GM21737 (cell line): ENCODE data around the gene MAPKAP1.

Experiments used
- ATAC-seq: cut with Tn5 transposase; IDR thresholded peaks from one replicate; pipeline ENCODE4 v1.9.1; 2021; ENCODE audit warnings: mild to moderate bottlenecking, moderate library complexity; ENCODE audit not compliant: unreplicated experiment

Gene MAPKAP1

DNA sequence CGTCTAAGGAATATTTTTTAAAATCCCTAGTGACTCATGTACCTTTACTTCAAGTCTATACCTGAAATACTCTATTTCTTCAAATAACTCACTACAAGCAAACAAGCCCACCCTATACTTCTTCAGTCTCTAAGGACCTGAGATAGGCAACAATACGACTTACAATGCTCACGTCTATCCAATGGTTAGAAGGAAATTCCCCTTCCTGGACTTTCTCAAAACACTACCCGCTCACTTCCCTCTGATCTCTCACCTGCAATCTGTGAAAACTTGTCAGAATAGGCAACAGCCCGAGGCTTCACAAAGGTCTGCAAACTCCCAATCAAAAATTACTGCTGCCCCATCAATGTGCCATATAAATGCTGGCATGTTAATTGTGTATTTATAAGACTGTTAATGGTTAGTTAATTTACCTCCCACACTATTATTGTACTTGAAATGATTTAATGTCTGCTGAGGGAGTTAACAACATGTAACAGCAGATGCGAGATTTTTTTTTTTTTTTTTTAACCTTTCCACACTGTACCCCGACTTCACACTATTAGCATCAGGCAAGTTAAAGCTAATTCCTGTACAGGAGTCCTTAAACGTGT, 27.3 kb downstream of the MAPKAP1 start:
- no peak for ATAC-seq

DNA sequence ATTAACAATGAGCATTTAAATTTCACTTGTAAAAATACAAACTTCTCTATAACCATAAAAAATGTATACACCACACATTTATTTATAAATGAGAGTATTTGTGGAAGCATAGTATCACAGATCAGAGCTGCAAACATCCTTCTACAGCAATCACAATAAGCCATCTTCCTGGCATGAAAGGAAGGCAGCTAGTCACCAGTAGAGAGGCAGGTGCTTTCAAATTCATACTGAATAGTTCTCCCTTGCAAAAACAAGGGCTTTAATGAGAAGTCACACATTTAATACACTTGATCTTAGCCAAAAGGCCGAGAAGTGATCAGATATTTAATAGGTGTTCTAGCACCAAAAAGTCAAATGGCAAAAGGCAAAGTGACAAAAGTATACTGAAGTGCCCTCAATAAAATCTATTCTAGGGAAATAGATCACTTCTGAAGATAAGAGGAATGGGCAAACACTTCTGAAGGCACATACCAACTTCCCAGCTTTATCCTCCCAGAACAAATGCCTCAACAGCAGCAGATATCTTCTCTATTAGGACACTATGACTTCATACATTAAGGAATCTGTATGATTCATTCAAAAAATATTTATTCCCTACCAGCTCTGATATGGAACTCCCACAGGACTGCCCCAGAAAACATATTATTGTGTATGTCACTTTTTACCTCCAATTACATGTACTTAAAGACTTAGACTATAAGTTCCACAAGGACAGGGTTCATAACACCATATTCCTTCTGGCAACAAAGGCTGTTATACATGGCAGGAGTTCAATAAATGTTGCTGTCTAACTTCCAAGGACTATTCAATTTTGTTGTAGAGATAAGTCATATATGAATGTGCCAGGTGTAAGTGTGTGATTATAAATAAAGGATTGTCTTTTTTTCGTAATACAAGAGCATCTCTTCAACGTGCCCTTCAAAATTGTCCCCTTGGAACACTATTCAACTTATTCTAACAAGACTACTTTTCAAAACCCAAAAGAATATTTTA, 31.7 kb downstream of the MAPKAP1 start:
- no peak for ATAC-seq

DNA sequence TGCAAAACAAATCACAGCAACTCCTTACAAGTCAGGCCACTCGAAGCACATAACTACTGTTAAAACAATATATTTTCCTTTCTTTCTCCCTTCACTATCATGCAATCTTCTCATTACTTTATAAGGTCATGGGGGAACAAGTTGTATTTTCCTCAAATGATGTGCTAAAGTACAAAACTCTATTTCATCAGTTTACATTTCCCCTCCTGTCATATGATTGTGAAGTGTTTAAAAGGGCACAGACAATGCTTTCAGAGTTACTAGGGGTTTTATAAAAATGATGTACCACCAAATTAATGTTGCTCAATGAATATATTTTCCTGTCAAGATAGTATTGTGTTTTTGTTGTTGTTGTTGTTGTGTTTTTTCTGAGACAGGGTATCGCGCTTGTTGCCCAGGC, 34.1 kb downstream of the MAPKAP1 start:
- ATAC-seq: no peak

DNA sequence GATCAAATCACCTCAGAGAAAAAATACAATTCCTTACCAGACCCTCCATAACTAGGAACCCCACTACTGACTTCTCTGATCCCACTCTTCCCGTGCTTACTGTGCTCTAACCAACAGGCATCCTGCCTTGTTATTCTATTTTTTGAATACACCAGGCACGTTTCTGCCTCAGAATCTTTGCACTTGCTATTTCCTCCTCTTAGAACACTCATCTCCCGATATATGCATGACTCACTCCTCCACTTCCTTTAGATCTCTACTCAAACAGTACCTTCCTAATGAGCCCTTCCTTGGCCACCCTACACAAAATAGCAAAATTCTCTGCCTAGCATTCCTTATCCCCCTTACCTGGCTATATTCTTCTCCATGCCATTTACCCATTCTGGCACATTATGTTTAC, 43.9 kb downstream of the MAPKAP1 start:
- no peak for ATAC-seq

DNA sequence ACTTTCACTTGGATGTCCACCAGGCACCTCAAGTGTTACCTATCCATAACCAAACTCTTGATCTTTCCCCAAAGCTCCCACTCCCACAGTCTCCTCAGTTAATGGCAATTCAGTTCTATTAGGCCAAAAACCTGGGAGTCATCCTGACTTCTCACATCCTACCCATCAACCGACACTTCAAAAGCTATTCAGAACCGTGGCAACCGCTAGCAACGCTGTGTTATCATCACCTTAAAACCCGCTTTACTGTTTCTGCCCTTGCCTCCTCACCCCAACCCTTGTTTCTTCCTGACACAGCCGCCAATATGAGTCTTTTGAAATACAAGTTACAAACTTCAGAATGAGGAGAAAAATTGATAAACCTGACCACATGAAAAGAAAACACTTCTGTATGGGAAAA, 46.5 kb downstream of the MAPKAP1 start:
- no peak for ATAC-seq

DNA sequence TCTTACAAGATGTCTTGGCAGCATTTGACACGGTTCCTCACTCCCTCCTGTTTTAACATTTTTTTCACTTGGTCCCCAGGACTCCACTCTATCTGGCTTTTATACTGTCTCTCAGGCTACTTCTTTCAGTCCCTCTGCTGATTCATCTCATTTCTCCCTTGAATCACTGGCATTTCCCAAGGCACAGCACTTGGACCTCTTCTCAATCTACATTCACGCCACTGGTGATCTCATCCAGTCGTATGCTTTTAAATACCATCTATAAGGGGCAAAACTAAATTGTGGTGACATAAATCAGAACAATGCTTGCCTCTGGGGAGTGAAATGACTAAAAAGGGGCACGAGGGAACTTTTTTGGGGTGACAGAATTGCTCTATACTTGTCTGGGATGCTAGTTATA, 47.1 kb downstream of the MAPKAP1 start:
- no peak for ATAC-seq

DNA sequence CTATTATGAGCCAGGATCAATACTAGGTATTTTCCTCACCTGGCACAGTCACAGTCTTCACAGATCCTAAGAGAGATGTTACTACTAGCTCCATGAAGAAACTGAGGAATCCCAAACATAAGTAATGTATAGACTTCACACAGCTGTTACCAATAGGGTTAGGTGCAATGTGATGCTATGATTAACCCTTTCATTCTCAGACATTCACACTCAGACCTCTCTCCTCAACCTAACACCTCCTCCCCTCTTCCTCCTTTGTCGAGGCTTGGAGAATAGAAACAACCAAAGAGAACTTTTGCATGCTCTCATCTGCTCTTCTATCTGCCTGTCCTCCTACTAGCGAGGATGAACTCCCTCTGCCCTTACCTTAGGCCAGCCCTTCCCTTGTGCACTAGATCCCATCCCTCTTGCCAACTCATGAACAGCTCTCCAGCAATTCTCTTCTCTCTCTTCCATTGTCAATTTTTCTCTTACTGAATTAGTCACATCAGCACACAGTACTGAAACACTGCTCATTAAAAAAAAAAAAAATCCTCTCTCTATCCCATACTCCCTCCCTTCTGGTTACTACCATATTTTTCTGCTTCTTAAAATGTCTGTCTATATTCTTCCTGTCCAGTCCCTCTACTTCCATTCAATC, 47.7 kb downstream of the MAPKAP1 start:
- no peak for ATAC-seq

DNA sequence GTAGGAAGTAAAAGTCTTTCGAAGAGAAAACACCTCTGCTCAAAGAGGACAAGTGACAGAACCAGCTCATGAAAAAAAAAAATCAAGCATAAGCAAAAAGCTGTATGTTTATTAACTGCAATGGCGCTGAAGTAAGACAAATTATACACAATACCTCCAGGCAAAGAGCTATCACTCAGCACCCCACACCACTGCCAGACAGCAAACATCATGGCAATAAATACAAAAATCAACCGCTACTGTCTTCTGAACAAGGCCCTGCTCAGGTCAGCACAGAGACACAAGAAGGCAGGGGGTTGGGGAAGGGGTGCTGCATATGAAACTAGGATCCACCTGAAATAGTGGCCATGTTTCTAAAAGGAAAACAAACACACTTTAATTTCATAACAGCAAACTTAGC, 50.4 kb downstream of the MAPKAP1 start:
- no peak for ATAC-seq

DNA sequence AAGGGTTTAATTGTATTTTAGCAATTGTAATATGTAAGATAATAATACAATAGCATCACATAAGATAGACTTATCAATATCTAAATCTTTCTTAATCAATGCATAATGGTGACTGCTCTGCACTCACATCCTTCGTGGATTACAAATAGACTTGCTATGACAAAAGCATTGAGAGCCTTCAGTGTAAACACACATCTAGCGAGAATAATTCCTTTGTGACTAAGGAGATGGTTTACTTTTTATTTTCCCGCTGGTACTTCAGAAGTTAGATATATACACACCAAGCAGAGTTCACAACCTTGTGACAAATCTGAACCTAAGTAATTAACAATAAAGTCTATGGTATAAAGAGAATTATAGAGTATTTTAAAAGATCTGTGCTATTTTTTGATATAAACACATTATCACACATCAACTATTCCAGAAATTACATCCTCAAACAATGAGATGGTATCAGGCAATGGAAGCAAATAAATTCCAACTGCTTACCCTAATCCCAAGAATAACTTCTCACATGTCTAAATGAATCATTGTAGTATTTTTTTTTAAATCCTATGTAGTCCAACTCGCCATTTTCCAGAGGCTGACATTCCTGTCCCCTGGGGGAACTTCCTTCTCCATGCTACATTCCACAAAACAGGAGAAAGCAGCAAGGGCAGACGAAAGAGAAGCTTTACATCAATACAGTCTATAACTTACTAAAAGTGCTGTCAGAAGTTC, 51.2 kb downstream of the MAPKAP1 start:
- ATAC-seq: no peak

DNA sequence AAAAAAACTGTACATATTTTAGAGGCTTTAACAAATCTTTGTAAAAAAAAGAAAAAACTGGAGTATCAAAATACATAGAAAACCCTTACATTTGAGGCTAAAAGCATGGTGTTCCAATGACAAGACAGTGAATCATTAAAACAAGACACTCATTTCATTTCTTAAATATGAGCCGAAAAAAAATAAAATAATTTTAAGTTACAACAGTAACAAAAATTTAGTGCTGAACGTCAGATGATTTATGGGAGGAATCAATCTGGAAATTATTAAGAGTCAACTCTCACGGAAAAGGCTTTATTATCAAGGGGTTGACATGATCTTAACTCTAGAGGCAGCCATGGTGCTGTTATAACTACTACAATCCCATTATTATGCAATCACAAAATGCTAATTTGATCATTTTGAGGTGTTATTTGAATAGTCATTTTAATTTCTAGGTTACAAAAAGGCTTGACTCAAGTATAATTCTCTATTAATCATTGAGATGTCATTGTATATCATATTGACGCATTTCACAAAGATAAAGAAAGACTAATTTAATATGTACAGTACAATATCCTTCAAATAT, 51.9 kb downstream of the MAPKAP1 start:
- no peak for ATAC-seq

DNA sequence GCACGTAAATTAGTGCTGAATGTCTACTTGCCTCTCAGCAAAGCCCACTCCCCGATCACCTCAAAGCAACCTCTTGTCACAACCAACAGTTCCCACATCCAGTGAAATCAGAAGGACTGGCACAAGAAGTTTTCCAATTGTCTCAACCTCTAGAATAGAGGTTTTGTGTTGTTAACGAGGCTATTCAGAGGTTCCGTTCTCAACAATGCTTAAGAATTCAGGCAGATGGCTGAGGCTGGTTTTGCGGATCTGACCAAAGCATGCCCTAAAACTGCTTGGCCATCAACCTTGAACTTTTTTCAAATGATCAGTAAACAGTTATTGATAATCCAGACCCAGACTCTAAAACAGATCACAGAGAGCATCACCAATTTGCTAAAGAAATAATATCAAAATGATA, 52.9 kb downstream of the MAPKAP1 start:
- no peak for ATAC-seq

DNA sequence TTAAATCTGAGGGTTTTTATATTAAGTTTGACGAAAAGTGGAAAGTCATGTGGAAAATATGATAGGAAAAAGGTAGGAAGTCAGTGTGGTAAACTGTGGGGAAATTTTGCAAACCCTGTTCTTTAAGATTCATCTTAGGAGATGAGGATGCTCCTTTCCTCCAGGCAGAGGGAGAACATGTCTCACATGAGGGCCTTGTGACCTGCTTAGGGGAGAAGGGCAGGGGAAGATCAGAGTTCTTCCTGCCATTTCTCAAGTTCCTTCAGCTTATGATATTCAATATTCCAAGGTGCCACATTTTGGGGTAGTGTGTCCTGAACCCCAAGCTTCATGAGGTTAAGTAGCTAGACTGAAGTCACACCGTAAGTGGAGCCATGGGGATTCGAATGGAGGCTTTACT, 53.7 kb downstream of the MAPKAP1 start:
- ATAC-seq: no peak

DNA sequence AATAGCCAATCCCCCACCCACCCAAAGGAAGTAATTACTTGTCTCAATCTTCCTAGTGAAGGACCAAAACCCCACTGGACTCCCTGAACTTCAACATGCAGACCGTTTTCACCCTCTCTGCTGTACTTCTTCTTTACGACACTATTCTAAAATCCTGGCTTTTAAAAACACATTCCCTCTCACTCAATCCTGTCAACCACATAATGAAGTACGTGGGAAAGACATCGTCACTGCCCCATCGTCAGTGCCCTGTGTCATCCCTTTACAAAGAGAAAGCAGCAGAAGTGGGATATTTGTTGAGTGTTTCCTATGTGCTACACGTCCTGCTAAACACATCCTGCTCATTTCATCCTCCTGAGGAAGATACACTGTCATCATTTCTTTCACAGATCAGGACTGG, 54.2 kb downstream of the MAPKAP1 start:
- no peak for ATAC-seq

DNA sequence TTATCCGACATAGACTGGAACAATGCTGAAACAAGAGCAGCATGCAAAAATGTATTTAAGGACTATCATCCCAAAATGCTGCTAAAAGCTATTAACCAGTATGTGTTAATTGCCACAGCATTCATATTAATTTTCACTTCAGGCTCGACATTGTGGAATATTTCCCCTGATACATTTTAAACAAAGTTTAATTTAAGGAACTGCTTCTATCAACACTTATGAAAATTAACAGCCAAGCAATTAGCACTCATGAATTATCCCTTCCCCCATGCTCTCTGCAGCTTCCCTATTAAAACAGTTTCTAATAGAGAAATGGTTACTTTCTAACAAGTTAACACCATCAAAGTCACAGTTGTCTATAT, 54.8 kb downstream of the MAPKAP1 start:
- no peak for ATAC-seq

DNA sequence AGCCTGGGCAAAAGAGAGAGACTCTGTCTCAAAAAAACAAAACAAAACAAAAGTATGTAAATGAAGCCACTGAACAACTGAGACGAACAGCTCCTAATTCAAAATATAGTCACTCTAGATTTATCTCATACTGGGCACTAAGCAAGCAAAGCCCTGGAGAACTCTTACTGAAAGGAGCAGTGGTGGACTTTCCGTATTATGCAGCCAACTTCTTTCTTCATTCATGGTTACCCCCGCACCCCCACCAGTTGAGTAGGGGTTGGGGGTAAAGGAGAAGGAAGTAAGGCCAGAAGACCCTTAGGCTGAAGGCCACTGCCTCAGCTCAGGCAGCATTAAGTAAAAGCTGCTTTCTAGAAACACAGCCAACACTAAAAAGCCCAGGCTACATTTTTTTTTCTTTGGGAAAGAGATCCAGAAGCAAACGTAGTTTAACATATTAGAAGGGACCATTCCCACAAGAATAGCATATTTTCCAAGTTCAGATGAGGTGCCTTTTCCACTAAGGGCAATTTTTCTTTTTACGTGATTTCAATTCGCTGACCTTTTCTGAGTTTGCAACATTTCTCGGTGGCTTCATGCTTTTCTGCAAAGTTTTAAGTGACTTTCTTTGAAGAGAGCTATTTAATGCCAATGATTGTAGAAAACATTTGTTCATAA, 55.3 kb downstream of the MAPKAP1 start:
- ATAC-seq: no peak

DNA sequence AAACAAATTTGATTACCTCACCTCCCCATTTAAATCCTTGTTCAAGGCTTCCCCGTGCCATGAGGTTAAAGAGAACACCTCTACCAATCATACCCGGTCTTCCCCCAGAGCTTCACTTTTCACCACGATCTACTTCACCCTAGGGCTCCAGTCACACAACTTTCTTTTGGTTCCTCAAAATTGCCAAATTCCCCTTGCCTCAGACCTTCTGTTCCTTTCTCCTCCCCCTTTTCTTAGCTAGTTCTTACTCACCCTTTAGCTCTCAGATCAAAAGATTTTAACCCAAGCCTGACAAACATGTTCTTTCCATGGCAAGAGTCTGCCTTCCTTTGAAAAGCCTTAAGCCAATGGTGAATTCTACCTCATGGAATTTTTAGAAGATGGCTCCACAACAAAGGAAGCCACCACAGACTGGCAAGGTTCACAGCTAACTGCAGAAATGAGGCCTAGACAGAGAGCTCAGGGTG, 56.7 kb downstream of the MAPKAP1 start:
- peak; percentile 62 for ATAC-seq

DNA sequence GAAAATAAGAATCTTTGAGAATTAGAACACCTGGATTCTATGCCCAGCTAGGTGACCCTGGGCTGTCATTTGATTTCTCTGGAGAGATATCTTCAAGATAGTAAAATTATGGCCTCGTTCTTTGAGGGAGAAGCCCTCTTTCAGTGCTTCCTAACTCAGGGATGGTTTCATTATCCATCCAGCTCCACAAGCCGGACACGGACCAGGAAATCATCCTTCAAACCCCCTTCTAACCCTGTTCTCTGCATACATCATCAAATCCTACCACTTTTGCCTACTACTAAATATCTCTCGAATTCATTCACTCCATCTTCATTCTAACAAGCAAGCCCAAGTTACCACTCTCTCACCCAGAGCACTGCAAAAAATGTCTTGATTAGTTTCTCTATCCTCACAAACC, 57.2 kb downstream of the MAPKAP1 start:
- no peak for ATAC-seq

DNA sequence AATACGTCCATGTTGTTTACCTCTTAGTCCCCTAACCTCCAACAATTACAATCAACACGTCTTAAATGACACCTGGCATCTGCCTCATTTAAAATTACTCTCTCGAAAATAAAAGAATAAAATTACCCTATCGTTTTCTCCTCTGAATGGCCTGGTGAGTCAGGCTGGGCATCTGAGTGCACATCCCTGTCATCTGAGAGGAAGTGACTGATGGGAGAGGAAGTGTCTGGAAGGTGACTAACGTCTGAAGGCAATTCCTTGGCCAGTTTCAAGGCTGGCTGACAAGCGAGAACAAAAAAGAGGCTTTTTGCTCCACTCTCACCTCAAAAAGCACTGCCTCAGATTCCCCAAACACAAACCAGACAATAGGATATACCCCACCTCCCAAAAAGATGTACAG, 57.7 kb downstream of the MAPKAP1 start:
- ATAC-seq: no peak

DNA sequence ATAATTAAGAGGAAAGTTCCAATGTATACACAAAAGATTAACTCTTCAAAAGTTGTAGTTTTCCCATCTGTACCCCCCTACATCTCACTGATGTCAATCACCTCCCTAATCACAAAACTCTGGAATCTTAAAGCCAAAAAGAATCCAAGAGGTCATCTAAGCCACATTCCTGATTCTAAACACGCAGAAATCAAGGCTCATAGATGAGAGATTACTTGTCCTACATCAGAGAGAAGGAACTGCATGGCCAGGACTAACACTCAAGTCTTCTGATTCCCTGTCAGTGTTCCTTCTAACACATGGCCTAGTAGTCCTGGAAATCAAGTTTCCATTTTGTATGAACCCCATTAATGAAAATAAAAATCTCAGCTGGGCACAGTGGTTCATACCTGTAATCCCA, 58.7 kb downstream of the MAPKAP1 start:
- ATAC-seq: no peak

DNA sequence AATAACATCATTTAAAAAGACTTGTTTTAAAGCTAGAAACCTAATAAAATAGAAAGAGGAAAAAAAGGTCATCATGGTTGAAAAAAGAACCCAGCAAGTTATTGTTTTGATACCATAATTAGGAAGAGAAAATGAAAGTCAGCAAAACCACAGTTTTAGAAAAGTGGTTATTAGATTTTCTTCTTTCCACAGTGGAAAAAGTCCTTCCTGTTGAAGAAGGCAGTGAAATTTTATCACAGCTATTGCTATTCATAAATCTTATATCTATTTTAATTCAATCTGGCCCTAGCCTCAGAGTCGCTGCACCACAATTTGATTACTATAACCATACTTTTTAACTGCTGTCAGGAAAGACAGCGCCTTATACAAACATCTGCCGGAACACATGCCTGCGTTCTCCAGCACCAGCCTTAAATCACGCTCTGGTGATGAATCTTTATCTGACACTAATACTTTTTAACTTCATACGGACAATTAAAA, 60.3 kb downstream of the MAPKAP1 start:
- no peak for ATAC-seq
